ENCODE measurements around the gene DHX36.

DNA sequence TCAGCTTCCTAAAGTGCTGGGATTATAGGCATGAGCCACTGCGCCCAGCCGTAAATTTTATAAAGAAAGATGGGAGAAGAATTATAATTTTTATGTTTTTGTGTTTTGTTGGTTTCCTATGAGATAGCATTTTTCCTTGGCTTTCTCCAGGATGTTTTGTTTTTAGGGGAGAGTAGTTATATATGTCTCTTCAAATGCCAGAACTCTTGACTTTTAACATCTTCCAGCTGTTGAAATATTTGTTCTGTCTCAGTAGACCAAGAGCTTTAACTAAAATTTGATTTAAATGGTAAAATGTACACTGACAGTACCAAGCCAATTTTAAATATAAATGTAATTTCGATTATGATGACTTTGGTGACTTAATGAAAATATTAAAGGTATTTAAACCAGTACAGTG lies 96.8 kb downstream of the DHX36 start:
- TF ChIP-seq, protein P1, sequence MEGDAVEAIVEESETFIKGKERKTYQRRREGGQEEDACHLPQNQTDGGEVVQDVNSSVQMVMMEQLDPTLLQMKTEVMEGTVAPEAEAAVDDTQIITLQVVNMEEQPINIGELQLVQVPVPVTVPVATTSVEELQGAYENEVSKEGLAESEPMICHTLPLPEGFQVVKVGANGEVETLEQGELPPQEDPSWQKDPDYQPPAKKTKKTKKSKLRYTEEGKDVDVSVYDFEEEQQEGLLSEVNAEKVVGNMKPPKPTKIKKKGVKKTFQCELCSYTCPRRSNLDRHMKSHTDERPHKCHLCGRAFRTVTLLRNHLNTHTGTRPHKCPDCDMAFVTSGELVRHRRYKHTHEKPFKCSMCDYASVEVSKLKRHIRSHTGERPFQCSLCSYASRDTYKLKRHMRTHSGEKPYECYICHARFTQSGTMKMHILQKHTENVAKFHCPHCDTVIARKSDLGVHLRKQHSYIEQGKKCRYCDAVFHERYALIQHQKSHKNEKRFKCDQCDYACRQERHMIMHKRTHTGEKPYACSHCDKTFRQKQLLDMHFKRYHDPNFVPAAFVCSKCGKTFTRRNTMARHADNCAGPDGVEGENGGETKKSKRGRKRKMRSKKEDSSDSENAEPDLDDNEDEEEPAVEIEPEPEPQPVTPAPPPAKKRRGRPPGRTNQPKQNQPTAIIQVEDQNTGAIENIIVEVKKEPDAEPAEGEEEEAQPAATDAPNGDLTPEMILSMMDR (IDR thresholded peaks at IDR 0.05): no peak
- TF ChIP-seq POLR2AphosphoS5 (IDR thresholded peaks at IDR 0.05): no peak
